GM21526 (cell line): Measurements from ENCODE around the gene CTU2.

Experiments
- ATAC-seq: cut with Tn5 transposase; IDR thresholded peaks from one replicate; pipeline ENCODE4 v1.9.1; 2021; ENCODE audit warnings: moderate library complexity; ENCODE audit not compliant: unreplicated experiment, low FRiP score

The CTU2 gene

GRCh38 chr16:88741368-88741767, 35.1 kb downstream of the CTU2 start:
- ATAC-seq = no peak

GRCh38 chr16:88742896-88743605, 36.7 kb downstream of the CTU2 start:
- ATAC-seq = no peak

GRCh38 chr16:88743693-88744576, 37.6 kb downstream of the CTU2 start:
- no peak for ATAC-seq

- no peak for ATAC-seq
Observed at GRCh38 chr16:88744577-88745521, 38.5 kb downstream of the CTU2 start.

GRCh38 chr16:88746506-88746905, 40.2 kb downstream of the CTU2 start:
- no peak for ATAC-seq

- no peak for ATAC-seq
Observed at GRCh38 chr16:88747588-88748301, 41.4 kb downstream of the CTU2 start.

- no peak for ATAC-seq
Observed at GRCh38 chr16:88748364-88748763, 42.1 kb downstream of the CTU2 start.

GRCh38 chr16:88749358-88749757, 43.1 kb downstream of the CTU2 start:
- ATAC-seq = no peak

GRCh38 chr16:88750854-88751253, 44.6 kb downstream of the CTU2 start:
- no peak for ATAC-seq

GRCh38 chr16:88752386-88753002, 46.2 kb downstream of the CTU2 start:
- no peak for ATAC-seq

- ATAC-seq = no peak
Observed at GRCh38 chr16:88753191-88753590, 46.9 kb downstream of the CTU2 start.

- ATAC-seq = no peak
Observed at GRCh38 chr16:88753602-88754001, 47.3 kb downstream of the CTU2 start.

GRCh38 chr16:88754109-88754911, 48.0 kb downstream of the CTU2 start:
- ATAC-seq = no peak

- no peak for ATAC-seq
Observed at GRCh38 chr16:88754912-88755744, 48.8 kb downstream of the CTU2 start.

GRCh38 chr16:88755745-88756443, 49.6 kb downstream of the CTU2 start:
- ATAC-seq = no peak

- no peak for ATAC-seq
Observed at GRCh38 chr16:88758227-88758943, 52.1 kb downstream of the CTU2 start.

GRCh38 chr16:88758944-88759244, 52.6 kb downstream of the CTU2 start:
- no peak for ATAC-seq
